Activated T-cell treated with anti-CD3 and anti-CD28 coated beads for 1 hour (primary cell): ENCODE data around the gene RNF150.
"Not testable (repeated sequence)": the region's sequence is repeated elsewhere in the genome, so short reads cannot be mapped to it uniquely, and the experiment has no call there.

Experiments used
- DNase-seq: peaks from one replicate; pipeline ENCODE4 v3.0.0-alpha.2; 2020; ENCODE audit warnings: low read depth

RNF150 gene

DNA sequence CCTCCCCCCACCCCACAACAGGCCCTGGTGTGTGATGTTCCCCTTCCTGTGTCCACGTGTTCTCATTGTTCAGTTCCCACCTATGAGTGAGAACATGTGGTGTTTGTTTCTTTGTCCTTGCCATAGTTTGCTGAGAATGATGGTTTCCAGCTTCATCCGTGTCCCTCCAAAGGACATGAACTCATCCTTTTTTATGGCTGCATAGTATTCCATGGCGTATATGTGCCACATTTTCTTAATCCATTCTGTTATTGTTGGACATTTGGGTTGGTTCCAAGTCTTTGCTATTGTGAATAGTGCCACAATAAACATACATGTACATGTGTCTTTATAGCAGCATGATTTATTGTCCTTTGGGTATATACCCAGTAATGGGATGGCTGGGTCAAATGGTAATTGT, 312.7 kb downstream of the RNF150 start:
- DNase-seq: not testable (repeated sequence)

DNA sequence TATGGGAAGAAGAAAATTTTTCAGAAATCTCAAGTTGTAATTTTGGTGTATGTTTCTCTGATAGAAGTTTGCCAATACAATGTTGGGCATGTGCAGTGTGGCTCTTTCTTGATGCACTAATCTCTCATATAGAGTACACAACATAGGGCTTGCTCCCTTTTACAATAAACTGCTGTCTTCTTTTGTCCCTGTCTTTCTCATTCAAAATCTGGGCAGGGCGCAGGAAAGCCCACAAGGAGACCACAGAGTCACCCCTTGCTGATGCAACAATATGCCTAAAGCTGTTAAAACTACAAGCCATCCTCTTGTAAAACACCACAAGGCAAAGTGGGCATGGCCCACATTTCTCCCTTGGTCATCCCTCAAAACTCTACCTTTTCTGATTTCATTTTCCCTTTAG, 313.7 kb downstream of the RNF150 start:
- DNase-seq: no peak

DNA sequence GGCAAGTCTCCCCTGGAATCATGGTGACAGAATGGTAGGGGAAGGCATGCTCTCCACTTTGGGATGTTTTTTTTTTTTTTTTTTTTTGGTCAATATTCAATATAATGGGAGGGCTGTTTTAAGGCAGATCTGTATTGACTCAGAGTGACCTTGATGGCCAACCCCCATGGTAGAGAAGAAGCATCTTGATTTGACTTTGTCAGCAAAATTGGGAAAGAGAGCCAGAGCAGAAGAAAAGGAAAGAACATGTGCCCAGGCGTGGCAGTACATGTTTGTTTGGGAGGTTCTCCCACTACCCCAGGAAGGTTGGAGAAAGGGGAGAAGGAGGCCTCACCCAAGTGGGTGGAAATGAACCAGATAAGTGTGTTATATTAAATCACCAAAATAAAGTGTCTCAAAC, 314.8 kb downstream of the RNF150 start:
- DNase-seq: no peak

GRCh38 chr4:140816806-140817510, 316.3 kb downstream of the RNF150 start:
- no peak for DNase-seq

GRCh38 chr4:140813804-140814203, 319.5 kb downstream of the RNF150 start:
- no peak for DNase-seq

- DNase-seq: no peak
These were observed 320.4 kb downstream of the RNF150 start for GRCh38 chr4:140812916-140813315.

DNA sequence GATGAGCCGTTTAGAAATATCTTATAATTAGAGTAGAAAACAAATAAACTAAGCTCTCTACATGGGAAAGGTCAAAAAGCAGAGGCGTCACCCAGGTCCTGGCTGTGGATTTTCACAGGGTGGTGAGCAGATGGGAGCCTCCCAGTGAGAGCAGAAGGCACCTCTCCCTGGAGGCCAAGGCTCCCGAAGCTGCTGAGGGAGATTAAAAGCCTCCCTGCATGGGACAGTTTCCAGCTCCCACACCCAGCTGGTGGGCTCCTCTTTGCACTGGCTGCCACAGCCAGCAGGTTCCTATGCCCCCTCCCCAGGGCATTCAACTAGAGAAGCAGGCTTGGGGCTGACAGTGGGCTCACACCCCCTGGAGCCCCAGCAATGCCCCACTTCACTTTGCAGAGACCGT, 321.8 kb downstream of the RNF150 start:
- DNase-seq: no peak

DNA sequence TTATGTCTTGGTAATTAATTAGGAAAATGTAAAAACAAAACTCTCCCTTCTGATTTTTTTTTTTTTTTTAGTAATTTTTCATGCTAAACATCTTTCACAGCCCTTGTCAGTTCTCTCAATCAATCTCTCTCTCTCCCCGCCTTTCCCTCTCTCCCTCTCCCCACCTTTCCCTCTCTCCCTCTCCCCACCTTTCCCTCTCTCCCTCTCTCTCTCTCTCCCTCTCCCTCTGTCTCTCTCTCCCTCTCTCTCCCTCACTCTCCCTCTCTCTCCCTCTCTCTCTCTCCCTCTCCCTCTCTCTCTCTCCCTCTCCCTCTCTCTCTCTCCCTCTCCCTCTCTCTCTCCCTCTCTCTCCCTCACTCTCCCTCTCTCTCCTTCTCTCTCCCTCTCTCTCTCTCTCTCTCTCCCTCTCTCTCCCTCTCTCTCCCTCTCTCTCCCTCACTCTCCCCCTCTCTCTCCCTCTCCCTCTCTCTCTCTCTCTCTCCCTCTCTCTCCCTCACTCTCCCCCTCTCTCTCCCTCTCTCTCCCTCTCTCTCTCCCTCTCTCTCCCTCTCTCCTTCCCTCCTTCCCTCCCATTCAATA, 322.6 kb downstream of the RNF150 start:
- not testable (repeated sequence) for DNase-seq
